Measurements from ENCODE around the gene KCNH1.

The KCNH1 gene

DNA sequence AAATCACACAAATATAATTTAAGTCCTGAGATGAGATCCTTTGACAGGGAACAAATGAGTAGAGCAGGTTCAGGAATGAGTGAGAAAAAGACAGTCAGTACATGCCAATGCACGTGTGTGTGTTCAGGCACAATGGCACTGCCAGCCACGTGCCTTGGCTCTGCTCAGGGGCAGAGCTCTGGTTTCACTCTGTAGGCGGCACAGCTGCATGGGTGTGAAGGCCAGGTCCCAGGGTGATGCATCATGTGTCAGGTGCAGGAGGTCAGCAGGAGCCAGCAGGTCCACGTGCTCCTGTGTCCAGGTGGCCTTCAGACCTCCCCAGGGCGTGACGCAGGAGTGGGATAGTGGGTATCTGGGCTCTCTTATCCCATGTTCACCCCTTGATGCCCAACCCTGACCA, 386.1 kb downstream of the KCNH1 start:
- DNase-seq: no peak

DNA sequence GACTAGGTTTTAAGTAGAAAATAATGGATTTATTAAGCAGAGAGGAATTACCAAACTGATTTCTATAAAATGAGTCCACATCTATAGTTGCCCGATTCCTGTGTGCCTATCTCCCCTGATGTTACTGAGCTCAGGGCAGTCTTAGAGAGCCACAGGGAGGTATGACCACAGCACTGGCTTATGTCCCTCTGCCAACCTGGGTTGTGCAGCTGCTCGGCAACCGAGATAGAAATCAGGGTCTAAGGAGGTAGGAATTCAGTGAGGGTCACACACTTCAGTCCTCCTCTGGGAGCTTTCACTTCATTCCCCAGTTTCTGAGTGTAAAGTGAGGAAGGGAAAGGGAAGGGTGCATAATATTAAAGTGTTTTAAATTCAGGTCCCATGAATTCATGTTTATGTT, 386.8 kb downstream of the KCNH1 start:
- no peak for DNase-seq

DNA sequence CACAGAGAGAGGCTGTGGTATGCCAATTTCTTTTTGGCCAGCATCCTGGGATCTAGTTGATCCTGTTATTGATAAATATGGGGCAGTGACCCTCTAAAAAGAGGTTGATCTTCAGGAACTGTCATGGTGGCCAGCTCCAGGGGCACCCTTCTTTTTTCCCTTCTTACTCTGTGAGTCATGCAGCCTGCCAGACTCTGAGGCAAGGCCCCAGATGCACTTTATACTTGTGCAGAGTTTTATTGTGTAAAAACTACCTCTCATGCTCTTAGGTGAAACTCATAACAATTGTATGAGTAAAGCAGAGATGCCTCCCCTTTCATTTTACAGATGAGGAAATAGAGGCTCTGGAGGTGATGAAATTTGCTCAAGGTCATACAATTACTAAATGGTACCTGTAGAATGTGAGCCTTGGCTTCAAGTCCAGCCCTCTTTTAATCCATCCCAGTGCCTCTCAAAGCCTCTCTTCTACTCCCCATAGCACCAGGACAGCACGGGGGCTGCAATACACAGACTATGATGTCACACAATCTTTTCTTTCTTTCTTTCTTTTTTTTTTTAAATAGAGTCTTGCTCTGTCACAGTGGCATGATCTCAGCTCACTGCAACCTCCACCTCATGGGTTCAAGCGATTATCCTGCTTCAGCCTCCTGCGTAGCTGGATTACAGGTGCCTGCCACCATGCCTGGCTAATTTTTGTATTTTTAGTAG, 387.8 kb downstream of the KCNH1 start:
- DNase-seq: no peak

DNA sequence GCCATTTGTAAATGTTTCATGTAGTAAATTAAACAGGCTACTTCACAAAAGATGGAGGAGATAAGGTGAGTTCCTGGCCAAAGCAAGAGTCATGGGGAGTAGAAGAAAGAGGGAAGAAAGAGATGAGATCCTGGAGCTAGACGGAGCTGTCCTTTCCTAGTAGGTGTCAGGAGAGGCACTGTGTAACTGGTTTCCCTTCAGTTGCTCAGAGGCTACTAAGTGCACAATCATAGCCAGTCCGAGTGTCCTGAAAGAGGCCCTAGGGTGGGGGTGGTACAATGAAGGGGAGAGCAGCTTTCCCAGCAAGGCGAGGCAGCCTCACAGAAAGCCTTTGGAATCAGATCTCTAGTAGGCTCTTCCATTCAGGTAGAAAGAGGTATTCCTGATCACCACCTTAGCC, 390.9 kb downstream of the KCNH1 start:
- DNase-seq: no peak

DNA sequence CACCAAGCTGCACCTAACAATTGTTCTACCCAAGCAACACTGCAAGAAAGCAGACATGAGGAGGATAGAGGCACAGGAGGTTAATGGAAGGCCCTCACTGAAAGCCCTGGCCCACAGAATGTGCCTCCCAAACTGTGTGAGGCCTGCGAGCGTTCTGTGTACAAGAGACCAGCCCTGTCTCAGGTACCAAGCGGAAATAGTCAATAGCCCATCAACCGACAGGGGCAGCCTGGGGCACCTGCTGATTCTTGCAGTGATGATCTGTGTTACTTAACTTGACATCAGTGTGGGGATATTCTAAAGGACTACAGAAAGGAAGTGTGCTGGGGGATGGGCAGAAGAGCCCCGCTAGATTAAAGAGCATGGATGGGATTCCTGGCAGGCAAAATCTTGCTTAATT, 392.4 kb downstream of the KCNH1 start:
- DNase-seq: no peak

DNA sequence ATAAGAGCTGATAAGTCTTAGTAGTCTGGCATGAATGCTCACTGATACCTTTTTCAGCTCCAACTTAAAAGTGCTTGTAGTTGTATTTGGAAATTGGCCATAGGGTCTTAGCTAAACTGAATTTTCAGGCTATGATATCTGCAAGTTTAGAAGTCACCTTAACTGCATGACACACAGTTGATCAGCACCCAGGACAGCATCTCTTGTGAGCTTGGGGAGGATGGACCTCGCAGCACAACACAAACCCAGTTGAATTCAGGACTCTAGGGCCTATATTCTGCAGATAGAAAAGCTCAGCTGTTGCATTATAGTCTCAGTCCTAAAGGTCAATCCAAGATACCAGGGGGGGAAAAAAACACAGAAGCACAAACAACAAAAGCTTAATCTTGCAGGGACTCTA, 394.3 kb downstream of the KCNH1 start:
- DNase-seq: no peak

DNA sequence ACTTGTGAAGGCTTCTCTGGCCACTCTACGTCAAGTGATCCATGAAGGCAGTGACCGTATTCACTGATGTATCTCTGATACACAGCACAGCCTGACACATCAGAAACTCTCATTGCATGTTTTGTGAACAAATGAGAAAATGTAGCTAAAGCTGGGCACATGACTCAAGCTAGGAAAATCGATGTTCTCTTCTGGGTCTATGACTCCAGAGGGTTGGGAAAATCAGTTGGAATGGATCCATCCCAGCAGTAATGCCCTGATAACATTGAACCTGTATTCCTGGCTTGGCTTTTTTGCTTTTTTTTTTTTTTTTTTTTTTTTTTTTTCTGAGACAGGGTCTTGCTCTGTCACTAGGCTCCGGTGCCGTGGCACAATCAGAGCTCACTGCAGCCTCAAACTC, 395.7 kb downstream of the KCNH1 start:
- DNase-seq: no peak

DNA sequence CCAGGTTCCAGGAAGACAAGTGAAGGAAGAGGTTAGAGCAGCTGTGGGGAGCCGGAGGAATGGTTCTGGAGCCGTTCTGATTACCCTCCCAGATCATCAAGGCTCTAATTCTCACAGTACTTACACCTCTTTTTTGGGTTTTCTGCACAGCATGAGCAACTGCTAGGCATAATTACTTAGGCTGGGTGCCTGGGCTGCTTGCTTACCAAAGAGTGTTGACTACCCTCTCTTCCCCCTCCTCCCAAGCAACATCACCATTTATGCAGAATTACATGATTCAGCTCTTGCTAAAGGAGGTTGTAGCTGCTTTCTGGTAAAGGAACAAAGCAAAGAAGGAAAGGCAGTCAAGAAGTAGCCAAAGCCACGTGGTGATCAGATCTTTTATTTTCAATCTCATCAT, 397.2 kb downstream of the KCNH1 start:
- DNase-seq: no peak

DNA sequence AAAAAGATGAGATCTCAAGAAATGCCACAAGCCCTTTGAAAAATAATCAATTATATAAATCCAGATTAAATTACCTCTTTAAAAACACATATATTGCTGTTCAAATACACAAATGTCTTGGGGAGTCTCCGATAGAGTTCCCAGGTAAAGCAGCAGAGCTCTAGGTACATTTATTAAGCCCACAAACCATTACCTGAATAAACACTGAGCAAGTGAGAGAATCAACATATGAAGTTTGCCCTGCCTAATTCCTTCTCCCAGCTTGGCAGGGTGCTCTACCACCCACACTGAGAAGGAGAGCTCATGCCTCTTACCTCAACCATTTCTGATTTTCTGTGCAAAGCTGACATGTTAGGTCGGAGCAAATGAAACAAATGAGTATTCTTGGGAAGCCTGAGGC, 402.4 kb downstream of the KCNH1 start:
- DNase-seq: no peak

DNA sequence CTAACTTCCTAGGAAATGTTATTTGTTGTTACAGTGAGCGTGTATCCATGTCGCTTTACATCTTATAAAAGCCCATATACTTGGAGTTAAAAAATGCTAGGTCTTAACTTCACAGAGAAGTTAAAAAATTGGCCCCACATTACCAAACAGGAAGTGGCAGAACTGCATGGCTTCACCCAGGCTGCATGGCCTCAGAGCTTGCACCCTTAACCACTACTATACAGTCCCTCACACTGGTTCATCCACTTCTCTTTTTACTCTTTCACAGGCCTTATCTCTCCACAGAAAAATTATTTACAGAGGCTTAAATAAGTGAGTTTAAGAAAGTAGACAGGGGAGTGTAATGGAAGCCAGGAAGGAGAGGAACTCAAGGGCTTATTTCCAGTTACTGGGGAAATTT, 402.8 kb downstream of the KCNH1 start:
- DNase-seq: no peak

DNA sequence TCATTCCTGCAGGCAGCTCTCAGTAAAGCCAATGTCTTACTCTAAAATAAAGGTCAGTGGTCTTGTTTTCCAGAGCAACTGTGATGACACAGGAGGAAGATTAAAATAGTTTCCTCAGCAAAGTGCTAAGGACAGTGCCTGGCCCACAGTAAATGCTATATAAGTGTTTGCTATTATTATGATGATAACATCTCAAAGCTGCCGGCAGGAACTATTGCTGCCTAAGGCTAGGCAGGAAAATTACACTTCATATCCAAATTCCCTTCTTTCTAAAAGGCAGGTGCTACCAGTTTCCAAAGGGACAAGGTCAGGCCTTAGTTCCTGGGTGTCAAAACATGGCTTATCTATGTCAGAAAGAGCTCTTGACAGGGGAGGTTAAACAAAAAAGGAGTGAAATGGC, 403.9 kb downstream of the KCNH1 start:
- DNase-seq: no peak

DNA sequence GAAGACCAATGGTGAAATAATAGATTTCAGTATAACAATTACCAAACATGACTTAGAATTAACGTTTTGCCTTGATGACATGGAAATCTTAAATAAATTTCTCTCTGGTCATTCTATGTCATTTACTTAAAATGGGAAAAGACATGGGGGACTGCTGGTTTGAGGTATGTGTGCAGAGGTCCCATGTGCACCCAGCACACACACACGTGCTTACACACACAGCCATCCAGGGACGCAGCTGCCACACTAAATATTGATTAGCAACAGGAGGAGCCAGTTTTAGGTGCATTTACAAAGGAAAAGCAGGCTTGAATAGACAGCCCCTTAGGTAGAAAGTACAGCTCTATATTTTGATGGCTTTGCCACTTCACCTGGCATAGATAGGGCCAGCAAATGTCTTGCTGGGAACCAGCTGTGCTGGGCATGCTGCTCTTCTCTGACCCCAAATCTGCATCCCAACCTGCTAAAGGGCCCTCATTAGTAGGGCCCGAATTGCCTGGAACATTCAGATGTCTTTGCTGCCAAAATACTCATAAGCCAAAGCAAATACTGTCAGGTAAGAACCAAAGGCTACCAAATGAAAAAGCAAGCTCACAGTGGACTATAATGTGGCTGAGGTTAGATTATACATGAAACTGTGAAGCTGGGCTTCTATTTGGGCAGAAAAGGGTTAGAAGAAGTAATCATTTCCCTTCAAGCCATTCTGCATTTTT, 405.4 kb downstream of the KCNH1 start:
- no peak for DNase-seq

DNA sequence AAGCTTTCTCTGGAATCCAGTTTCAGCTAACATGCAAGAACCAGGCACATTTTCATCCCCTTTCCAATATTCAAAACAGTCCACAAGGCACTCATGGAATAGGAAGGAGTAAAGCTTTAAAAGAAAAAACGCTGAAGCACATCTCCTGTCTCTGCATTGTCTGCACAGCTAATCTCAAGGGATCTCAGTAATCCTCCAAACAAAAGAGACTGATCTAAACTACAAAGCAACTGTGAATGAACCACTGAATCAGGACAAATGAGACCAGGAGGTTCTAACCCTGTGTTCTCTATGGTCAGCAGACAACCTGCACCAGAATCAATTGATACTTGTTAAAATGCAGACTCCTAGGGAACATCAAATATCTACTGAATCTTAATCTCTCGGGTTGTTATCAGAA, 406.2 kb downstream of the KCNH1 start:
- no peak for DNase-seq

DNA sequence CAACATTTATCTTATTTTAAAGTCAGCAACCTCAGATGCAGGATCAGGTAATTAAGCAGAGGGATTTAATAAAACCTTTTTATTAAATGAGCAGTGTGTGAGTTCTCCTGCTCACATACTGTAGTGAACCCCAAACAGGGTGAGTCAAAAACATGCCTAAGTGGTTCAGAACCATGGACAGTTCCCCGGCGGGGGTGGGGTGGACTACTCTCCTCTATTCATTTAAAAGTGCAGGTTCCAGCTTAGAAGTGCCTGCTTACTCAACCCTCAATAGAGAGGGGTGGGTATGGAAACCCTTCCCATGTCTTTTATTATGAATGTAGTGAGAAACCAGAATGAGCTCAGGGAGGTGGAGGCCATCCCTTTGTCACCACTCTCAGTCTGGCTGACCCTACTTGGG, 407.3 kb downstream of the KCNH1 start:
- no peak for DNase-seq

DNA sequence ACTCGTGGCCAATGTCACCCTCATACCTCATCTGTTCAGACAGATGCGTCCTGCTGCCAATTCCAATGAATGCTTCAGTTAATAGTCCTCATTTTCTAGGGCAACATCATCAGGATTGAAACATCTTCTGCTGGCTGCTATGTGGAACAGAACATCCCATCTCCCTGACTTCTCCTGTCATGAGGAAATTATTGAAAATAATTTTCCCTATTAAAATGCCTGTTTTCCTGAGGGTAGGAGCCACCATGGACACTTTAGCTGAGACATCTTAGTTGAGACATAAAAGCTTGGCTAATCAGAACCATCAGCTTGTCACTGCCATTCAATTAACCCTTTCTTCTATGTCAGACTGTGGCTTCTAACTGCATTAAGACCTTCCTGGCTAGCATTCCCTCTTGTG, 409.2 kb downstream of the KCNH1 start:
- DNase-seq: no peak

DNA sequence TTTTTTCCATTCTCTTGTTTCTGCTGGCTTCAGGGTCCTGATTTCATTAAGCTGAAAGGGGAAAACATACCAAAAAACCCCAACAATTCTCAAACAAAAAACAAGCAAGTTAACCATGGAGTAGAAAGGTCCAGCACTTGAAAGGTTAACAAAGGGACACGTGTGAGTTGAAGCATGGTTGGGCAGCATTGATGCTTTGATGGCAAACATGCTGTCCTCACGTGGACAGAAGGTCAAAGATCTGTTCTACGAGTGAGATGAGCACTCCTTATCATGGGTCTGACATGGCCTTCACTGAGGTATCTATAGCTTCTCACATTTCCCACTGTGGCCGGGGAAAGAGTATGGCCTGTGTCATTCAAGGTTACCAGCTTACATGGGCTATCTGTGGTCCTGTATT, 410.3 kb downstream of the KCNH1 start:
- DNase-seq: no peak

DNA sequence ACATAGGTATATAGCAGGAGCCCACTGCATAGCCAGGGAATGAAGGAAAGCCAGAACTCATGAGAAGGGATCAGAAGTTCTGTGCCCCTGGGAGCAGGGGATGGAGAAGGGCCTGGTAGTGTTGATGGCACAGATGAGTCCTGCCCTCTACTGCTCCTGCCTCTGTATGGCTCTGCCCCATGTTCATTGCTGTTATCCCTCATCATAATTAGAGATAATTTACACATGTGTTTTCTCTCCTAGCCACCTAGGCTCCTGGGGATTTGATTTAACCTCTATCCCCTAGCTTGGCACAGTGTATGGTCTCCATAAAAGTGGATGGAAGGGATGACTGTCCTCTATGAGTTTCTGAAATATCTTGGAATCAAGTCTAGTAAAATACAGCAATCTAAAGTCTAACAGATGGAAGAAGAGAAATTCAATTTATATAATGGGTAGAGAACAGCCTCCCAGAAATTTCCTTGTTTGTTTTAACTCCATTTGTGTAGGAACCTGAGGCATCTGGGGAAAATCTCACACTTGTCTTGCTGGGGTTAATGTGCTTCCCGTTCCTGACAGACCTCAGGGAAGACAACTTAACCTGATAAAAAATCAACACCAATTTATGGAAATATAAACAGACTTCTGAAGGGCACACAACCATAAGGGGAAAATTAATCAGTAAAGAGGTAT, 411.4 kb downstream of the KCNH1 start:
- no peak for DNase-seq

DNA sequence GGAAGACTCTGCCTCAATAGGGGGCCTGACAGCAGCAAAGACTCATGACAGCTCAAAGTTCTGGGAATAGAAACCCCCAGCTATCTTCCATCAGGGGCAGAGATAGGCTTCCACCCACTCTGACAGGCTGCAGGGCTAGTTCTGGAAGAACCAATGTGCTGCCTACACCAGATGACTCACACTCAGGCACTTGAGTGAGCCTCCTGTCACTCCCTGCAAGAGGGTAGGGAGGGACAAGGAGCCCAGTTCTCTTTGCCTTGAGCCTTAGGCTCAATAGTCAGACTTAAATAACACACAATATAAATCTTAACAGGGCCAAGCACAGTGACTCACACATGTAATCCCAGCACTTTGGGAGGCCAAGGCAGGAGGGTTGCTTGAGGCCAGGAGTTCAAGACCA, 418.9 kb downstream of the KCNH1 start:
- DNase-seq: no peak

DNA sequence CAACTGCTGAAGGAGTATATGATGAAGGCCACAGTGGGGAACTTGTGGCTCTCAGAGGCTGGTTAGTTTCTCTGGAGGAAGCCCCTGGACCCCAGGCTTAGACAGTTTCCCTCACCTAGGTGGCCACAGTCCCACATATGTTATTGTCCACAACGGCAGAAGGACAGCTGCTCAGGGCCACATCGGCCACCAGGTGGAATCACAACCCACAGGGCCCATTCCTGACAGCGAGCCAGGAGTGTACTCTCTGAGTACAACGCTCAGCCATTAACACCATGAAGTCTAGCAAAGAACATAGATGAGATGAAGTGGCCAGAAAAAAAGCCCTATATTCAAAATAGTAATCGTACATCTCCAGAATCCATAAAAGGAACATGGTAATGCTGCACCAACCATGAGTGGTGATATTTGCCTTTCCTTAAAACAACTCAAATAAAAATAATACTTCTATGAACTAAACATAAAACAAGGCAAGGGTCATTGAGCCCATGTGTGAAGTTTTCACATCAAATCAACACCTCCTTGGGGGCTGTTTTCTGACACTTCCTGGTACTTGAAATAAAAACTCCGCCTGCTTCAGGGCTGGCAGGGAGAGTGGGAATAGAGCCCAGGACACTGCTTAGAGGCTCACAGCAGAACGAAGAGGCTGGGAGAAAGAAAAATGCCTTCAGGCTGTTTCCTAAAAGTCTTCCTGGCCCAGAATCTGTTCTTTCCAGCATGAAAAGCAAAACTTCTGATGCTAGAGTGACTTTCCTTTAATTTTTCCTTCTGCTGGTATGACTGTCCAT, 421.9 kb downstream of the KCNH1 start:
- DNase-seq: no peak

DNA sequence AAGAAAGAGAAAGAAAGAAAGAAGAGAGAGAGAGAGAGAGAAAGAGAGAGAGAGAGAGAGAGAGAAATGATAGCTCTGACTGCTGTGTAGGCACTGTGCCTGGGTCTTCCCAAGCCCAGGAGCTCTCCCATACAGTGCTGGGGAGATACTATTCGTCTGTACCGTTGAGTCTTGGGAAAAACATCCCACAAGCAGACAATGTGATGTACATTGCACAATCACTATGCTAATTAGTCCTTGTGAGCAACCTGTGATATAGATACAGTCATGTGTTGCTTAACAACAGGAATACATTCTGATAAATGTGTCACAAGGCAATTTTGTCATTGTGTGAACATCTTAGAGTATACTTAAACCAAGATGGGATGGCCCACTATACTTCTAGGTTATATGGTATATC, 424.2 kb downstream of the KCNH1 start:
- DNase-seq: no peak

DNA sequence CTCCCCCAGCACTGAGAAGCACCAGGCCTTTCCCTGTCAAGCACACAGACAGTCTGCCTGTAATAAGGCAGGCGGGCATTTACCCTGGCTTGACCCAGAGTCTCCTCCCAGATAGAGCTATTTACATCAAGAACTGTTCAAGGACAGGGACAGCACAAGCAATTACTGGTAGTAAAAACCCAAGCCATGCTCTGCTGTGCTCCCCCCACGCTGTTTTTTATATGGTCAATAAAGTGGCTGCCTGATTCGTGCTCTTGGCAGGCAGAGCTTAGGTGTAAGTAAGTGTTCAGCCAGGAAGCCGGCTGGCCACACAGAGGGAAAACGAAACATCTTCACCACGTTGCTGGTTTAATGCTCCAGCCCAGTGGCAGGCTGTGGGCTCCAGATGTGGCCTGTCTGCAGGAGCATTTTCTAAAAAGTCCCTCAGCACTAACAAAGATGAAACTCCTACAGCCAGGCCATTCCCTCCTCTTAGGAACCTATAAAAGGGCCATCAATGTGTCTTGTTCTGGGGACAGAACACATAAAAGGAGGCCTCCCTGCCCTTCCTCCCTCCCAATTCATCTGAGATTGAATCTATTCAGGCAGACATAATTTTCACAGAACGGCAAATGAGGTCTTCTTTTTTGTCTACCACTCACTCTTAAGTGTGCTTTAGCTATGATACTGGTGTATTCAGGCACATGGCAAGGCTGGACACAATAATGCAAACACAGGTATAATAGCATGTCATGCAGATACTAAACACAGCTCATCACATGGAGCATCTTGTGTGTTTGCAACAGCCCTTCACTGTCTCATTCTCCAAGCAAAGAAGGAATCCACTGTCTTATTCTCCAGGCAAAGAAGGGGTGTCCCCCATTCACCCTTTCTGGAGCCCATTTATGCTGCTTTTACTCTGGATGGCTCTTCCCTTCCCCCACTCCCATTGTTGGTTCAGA, 426.4 kb downstream of the KCNH1 start:
- DNase-seq: no peak

DNA sequence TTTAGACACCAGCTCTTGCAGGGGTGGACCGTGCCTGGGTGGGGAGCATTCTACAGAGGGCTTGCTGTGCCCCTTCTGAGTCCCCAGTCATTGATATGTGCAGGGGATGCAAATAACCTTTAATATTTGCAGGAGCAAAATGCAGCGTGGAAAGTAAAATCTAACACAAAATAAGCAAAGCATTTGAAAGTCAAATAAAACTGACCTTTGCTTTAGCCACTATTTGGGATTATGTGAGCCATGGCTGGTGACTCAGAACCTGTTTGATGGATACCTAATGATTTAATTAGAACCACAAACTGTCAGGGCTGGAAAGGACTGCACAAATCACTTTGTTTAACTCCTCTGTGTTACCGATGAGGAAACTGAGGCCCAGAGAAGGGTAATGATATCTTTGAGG, 427.7 kb downstream of the KCNH1 start:
- DNase-seq: no peak

All from NCI-H1930 (cell line).